Vagina (tissue), 2 donors: ENCODE data around the gene SPG11. TPM values are rescaled to one million over a fixed set of nuclear protein-coding genes. Genes with fewer than 3 reads are reported as not detected.
A peak's percentile ranks its signal among the peaks of the same experiment; 100 is the strongest.
"Not testable (repeated sequence)": the region's sequence is repeated elsewhere in the genome, so short reads cannot be mapped to it uniquely, and the experiment has no call there.

Experiments used
- DNase-seq, 2 donors: peaks; one replicate each; pipeline ENCODE4 v3.0.0-alpha.2; 2017; ENCODE audit errors: extremely low spot score in 2 of 2
- H3K27ac ChIP-seq: fragments of 200-600 bp; sonication (generic); one replicate; pipeline ENCODE4 v1.5.1; 2019
- H3K27me3 ChIP-seq: fragments of 200-600 bp; sonication (generic); one replicate; pipeline ENCODE4 v1.5.1; 2019
- H3K36me3 ChIP-seq, 2 donors: fragments of 200-600 bp; sonication (generic); one replicate each; pipeline ENCODE4 v1.5.1; 2017 to 2019
- H3K4me1 ChIP-seq: fragments of 200-600 bp; sonication (generic); one replicate; pipeline ENCODE4 v1.5.1; 2019
- H3K4me3 ChIP-seq, 2 donors: fragments of 200-600 bp; sonication (generic); 1 replicate in 1 of 2; 2 replicates in 1 of 2; pipeline ENCODE4 v1.5.1; 2016 to 2019
- H3K9me3 ChIP-seq: fragments of 200-600 bp; sonication (generic); one replicate; pipeline ENCODE4 v1.5.1; 2019
- POLR2A ChIP-seq, 2 donors: fragments of 450-650 bp; IDR thresholded peaks; one replicate each; pipeline ENCODE4 v1.6.1; 2017; ENCODE audit warnings: antibody characterized with exemption in 2 of 2, mild to moderate bottlenecking in 2 of 2, moderate library complexity in 2 of 2
- POLR2AphosphoS5 ChIP-seq, 2 donors: sonication (generic); formaldehyde crosslinking; IDR thresholded peaks; one replicate each; pipeline ENCODE4 v1.9.0; 2017; ENCODE audit warnings: antibody characterized with exemption in 2 of 2, mild to moderate bottlenecking in 2 of 2, low read depth in 1 of 2; ENCODE audit not compliant: insufficient read depth in 1 of 2
- intact Hi-C: fragments of 100-400 bp; cut with DNase I; formaldehyde crosslinking; loops from one replicate; pipeline ENCODE4 v1.15.1; 2023
- total RNA-seq: library from RNA; depleted of rRNA; stranded (reverse); fragments of >200 nt; gene quantifications from one replicate; pipeline ENCODE4 v1.2.3, GENCODE V29; 2016
- TF ChIP-seq, protein P1 (sequence below), 3 experiments: fragments of 450-650 bp in 2 of 3; fragments of 200-600 bp in 1 of 3; sonication (generic) in 1 of 3; IDR thresholded peaks; one replicate each; pipeline ENCODE4 v1.5.1; 2017 to 2019; ENCODE audit warnings: antibody characterized with exemption in 3 of 3, mild to moderate bottlenecking in 2 of 3, moderate library complexity in 2 of 3

SPG11 gene
- total RNA-seq, 1 donor from 2014 or later, result 98.2 TPM

DNA sequence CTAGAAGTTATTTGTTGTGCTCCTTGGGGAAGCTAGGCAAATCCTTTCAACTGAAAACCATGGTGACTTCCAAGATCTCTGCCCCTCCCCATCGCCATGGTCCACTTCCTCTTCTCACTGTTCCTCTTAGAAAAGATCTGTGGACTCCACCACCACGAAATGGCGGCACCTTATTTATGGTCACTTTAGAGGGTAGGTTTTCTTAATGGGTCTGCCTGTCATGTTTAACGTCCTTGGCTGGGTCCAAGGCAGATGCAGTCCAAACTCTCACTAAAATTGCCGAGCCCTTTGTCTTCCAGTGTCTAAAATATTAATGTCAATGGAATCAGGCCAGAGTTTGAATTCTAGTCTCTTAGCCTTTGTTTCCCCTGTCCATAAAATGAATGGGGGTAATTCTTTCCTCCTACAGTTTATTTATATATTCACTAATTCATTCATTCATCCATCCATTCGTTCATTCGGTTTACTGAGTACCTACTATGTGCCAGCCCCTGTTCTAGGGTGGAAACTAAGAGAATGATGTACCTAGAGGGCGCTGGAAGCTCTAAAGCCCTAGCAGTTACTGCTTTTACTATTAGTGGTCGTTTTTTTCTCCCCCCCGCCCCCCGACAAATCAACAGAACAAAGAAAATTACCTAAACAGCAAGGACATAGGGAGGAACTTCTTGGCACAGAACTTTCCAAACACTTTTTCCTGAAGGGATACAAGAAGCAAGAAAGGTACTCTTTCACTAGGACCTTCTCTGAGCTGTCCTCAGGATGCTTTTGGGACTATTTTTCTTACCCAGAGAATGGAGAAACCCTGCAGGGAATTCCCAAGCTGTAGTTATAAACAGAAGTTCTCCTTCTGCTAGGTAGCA is 47.0 kb upstream of the SPG11 start:
- Histone ChIP-seq H3K4me3 (peak overlapping the region; percentile 95 to 99), H3K9me3 (no peaks in the 10 kb centered on the region), H3K36me3 (peaks cover 0 to 7% of the 10 kb centered on the region in 2 donors), H3K27me3 (no peaks in the 10 kb centered on the region), H3K4me1 (peaks cover 38% of the 10 kb centered on the region), H3K27ac (peak overlapping the region; percentile 100)
- no peak for DNase-seq
- intact Hi-C loops, result loop anchor here (2.0 kb wide), 1 partner anchor 18 kb away; no protein-coding TSS in a partner anchor
- TF ChIP-seq POLR2A (IDR thresholded peaks at IDR 0.05), result no peak
- TF ChIP-seq, protein P1, sequence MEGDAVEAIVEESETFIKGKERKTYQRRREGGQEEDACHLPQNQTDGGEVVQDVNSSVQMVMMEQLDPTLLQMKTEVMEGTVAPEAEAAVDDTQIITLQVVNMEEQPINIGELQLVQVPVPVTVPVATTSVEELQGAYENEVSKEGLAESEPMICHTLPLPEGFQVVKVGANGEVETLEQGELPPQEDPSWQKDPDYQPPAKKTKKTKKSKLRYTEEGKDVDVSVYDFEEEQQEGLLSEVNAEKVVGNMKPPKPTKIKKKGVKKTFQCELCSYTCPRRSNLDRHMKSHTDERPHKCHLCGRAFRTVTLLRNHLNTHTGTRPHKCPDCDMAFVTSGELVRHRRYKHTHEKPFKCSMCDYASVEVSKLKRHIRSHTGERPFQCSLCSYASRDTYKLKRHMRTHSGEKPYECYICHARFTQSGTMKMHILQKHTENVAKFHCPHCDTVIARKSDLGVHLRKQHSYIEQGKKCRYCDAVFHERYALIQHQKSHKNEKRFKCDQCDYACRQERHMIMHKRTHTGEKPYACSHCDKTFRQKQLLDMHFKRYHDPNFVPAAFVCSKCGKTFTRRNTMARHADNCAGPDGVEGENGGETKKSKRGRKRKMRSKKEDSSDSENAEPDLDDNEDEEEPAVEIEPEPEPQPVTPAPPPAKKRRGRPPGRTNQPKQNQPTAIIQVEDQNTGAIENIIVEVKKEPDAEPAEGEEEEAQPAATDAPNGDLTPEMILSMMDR (IDR thresholded peaks at IDR 0.05), result peak in 1 of 3 experiments; percentile 11

DNA sequence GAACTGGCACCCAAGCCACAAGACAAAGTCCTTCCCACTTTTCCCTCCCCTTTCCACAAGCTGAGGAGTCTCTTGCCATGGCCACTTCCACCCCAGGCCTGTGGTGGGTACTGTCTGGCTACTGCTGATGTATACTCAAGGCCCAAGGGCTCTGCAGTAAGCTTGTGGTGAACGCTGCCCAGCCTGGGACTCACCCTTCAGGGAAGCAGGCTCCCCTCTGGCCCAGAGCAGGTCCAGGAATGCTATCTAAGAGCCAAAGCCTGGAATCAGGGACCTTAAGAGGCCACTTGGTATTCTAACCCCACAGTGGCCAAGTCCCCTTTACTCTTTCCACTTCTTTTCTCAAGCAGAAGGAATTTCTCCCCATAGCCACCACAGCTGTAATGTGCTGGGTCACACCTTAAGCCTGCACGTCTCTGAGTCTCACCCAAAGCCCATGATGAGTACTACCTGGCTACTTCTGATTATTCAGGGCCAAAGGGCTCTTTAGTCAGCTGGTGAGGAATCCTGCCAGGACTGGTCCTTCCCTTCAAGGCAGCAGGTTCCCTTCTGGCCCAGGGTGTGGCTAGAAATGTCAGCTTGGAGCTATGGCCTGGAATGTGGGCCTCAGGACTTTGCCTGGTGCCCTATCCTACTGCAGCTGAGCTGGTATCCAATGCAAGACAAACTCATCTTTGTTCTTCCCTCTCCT is 43.6 kb upstream of the SPG11 start:
- Histone ChIP-seq H3K27me3 (no peaks in the 10 kb centered on the region), H3K4me1 (peaks cover 13% of the 10 kb centered on the region), H3K36me3 (no peaks in the 10 kb centered on the region), H3K9me3 (no peaks in the 10 kb centered on the region), H3K27ac (no peak overlapping the region), H3K4me3 (no peak overlapping the region)
- DNase-seq, result no peak
- intact Hi-C loops, result no loop called here
- TF ChIP-seq, protein P1 (IDR thresholded peaks at IDR 0.05), result no peak
- TF ChIP-seq POLR2A (IDR thresholded peaks at IDR 0.05) (no peak), POLR2AphosphoS5 (IDR thresholded peaks at IDR 0.05; ENCODE audit: insufficient read depth in 1 of 2, low read depth in 1 of 2) (no peak)

DNA sequence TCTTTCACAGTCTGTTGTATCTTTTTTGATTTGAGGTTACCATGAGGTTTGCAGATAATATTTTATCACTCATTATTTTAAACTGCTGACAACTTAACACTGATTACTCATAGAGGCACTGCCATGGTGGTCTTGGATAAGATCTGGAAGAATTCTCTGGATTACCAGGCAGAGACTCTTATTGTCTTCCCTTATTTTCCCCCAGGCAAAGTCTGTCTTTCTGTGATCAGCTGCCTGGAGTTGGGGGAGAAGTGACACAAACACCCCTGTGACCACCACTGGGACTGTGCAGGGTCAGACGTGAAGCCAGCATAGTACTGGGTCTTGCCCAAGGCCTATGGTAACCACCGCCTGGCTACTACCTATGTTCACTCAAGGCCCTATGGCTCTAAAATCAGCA is 42.9 kb upstream of the SPG11 start:
- intact Hi-C loops, result no loop called here
- H3K36me3 ChIP-seq, result no peaks in the 10 kb centered on the region
- H3K4me3 ChIP-seq, result no peak overlapping the region
- DNase-seq, result no peak
- H3K27ac ChIP-seq, result no peak overlapping the region
- peaks cover 13% of the 10 kb centered on the region for H3K4me1 ChIP-seq
- no peaks in the 10 kb centered on the region for H3K9me3 ChIP-seq
- no peaks in the 10 kb centered on the region for H3K27me3 ChIP-seq
- TF ChIP-seq POLR2AphosphoS5 (IDR thresholded peaks at IDR 0.05; ENCODE audit: insufficient read depth in 1 of 2, low read depth in 1 of 2), result no peak
- TF ChIP-seq, protein P1 (IDR thresholded peaks at IDR 0.05), result no peak
- TF ChIP-seq POLR2A (IDR thresholded peaks at IDR 0.05), result no peak

DNA sequence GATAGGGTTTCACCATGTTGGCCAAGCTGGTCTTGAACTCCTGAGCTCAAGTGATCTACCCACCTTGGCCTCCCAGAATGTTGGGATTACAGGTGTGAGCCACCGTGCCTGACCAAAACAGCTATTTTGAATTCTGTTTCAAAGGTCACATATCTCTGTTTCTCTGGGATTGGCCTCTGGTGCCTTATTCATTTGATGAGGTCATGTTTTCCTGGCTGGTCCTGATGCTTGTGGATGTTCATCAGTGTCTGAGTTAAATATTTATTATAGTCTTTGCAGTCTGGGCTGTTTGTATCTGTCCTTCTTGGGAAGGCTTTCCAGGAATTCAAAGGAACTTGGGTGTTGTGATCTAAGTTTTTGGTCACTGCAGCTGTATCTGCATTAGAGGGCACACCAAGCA is 42.5 kb upstream of the SPG11 start:
- H3K9me3 ChIP-seq, result no peaks in the 10 kb centered on the region
- H3K27ac ChIP-seq, result no peak overlapping the region
- intact Hi-C loops, result no loop called here
- TF ChIP-seq, protein P1 (IDR thresholded peaks at IDR 0.05), result no peak
- no peak for TF ChIP-seq POLR2A (IDR thresholded peaks at IDR 0.05)
- TF ChIP-seq POLR2AphosphoS5 (IDR thresholded peaks at IDR 0.05; ENCODE audit: insufficient read depth in 1 of 2, low read depth in 1 of 2), result no peak
- no peaks in the 10 kb centered on the region for H3K36me3 ChIP-seq
- H3K4me1 ChIP-seq, result peaks cover 13% of the 10 kb centered on the region
- no peak for DNase-seq
- H3K27me3 ChIP-seq, result no peaks in the 10 kb centered on the region
- no peak overlapping the region for H3K4me3 ChIP-seq

DNA sequence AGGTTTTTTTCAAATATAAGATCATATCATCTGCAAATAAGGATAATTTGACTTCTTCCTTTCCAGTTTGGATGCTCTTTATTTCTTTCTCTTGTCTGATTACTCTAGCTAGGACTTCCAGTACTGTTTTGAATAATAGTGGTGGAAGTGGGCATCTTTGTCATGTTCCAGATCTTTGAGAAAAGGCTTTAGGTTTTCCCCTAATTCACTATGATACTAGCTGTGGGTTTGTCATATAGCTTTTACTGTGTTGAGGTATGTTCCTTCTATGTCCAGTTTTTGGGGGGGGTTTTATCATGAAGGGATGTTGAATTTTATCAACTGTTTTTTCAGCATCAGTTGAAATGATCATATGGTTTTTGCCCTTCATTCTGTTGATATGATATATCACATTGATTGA is 37.2 kb upstream of the SPG11 start:
- H3K27me3 ChIP-seq, H3K9me3 ChIP-seq, H3K27ac ChIP-seq, H3K36me3 ChIP-seq, H3K4me3 ChIP-seq, H3K4me1 ChIP-seq, DNase-seq, intact Hi-C loops: not testable (repeated sequence)
